ENCODE measurements around the gene TBX1. TPM values are rescaled to one million over a fixed set of nuclear protein-coding genes. Genes with fewer than 3 reads are reported as not detected.

Gene TBX1
- total RNA-seq, 1 experiment from 2014 or later, result 12.8 TPM

DNA sequence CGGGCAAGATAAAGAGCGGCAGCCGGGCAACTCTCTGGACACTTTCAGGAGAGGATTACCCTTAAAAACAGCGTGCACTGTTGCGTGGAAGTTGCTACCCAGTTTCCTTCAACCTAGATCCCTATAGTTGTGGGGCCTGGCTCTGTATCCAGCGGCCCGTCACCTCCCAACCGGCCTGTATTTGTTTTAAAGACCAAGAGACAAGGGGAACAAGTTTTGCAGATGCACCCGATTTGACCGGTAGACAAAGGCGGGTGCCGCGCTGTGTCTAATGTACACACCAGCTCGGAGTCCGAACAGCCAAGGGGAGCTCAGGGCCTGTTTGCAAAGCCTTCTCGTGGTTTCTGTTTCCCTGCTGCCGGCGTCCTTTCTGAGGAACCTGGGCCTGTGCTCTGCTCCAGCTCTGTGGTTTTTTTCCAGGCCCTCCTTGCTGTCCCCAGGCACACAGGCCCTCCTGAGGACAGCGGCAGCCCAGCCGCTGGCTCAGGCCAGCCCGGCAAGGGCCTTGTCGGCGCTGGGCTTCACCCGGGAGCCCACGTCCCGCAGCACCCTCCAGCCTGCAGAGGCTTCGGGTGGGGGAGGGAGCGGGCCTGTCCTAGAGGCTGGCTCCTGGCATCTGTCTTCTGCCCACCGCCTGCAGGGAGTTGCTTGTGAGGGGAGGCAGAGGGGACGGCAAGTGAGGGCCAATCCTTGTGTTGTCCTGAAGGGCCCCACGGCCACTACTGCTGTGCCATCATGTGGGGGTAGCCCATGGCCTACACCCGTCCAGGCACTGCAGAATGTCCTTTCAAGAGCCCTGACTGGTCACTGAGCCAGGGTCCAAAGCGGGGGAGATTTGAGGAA is 1.4 kb downstream of the TBX1 start:
- TF ChIP-seq PRDM15 (CRISPR knock-in tag; IDR thresholded peaks at IDR 0.05) (no peak), ZNF138 (CRISPR knock-in tag; conservative IDR thresholded peaks at IDR 0.05) (no peak), CTCF (IDR thresholded peaks at IDR 0.05) (no peak), USF2 (CRISPR knock-in tag; IDR thresholded peaks at IDR 0.05) (no peak), ZNF232 (CRISPR knock-in tag; IDR thresholded peaks at IDR 0.05) (no peak), HMGA2 (CRISPR knock-in tag; IDR thresholded peaks at IDR 0.05) (no peak)
- TF ChIP-seq, protein P1, sequence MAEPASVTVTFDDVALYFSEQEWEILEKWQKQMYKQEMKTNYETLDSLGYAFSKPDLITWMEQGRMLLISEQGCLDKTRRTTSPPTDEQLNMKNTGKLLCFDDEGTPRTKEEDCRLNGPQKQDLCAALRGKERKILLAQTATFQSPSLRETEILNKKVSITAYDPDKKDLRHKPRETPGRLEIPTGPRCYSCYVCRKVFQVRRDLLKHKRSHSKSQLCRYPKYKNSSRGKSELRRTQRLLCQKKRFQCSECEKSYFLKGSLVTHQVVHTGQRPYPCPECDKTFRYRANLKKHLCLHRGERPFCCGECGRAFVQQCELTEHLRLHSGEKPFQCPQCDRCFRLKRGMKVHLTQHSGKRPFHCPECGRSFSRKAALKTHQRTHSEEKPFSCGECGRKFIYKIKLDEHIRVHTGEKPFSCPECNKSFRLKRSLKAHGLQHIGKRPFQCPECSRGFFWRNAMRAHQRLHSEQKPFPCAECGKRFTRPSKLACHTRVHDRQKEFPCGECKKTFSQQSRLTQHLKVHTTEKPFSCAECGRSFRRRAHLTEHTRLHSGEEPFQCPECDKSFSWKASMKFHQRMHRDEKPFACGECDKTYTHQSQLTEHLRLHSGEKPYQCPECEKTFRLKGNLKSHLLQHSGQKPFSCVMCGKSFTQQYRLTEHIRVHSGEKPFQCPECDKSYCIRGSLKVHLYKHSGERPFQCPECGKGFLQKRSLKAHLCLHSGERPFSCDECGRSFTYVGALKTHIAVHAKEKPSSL (CRISPR knock-in tag; conservative IDR thresholded peaks at IDR 0.05), result no peak
- ATAC-seq (no peak), DNase-seq (ENCODE audit: low spot score) (peak; percentile 37)
- no peaks in the 10 kb centered on the region for H3K36me3 Mint-ChIP-seq
- H3K4me1 Mint-ChIP-seq, result peaks cover 40% of the 10 kb centered on the region
- H3K27ac Mint-ChIP-seq, result peak overlapping the region; percentile 72
- H3K27me3 Mint-ChIP-seq (ENCODE audit: low read depth), result peaks cover 85% of the 10 kb centered on the region
- POLR2A ChIA-PET, result interaction anchor here (0.6 kb wide), 1 partner anchor 197 kb away, joined by 3 read pairs; no protein-coding TSS in a partner anchor
- H3K4me3 Mint-ChIP-seq, result peak overlapping the region; percentile 70
- CTCF ChIA-PET, result interaction anchor here (1.3 to 5.4 kb wide), 7 partner anchors 7 to 201 kb away, joined by 3 to 44 read pairs (median 7); partner anchors contain the start of gene GP1BB
- H3K9me3 Mint-ChIP-seq, result no peaks in the 10 kb centered on the region

- Mint-ChIP-seq H3K27ac (peak overlapping the region; percentile 2; the same call in 1 of the 2 replicates), H3K4me3 (peak overlapping the region; percentile 70), H3K36me3 (no peaks in the 10 kb centered on the region), H3K4me1 (peaks cover 37% of the 10 kb centered on the region), H3K27me3 (ENCODE audit: low read depth) (peaks cover 85% of the 10 kb centered on the region), H3K9me3 (no peaks in the 10 kb centered on the region)
- DNase-seq (ENCODE audit: low spot score), result peak; percentile 33
- ChIA-PET CTCF (interaction anchor here (0.5 to 5.4 kb wide), 9 partner anchors 8 to 813 kb away, joined by 3 to 44 read pairs (median 7); partner anchors contain the start of gene GP1BB), POLR2A (interaction anchor here (0.6 kb wide), 1 partner anchor 196 kb away, joined by 3 read pairs; no protein-coding TSS in a partner anchor)
- no peak for ATAC-seq
- TF ChIP-seq, protein P2, sequence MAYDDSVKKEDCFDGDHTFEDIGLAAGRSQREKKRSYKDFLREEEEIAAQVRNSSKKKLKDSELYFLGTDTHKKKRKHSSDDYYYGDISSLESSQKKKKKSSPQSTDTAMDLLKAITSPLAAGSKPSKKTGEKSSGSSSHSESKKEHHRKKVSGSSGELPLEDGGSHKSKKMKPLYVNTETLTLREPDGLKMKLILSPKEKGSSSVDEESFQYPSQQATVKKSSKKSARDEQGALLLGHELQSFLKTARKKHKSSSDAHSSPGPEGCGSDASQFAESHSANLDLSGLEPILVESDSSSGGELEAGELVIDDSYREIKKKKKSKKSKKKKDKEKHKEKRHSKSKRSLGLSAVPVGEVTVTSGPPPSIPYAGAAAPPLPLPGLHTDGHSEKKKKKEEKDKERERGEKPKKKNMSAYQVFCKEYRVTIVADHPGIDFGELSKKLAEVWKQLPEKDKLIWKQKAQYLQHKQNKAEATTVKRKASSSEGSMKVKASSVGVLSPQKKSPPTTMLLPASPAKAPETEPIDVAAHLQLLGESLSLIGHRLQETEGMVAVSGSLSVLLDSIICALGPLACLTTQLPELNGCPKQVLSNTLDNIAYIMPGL (CRISPR knock-in tag; IDR thresholded peaks at IDR 0.05), result no peak
- TF ChIP-seq TP53 (CRISPR knock-in tag; IDR thresholded peaks at IDR 0.05) (no peak), ZNF121 (CRISPR knock-in tag; IDR thresholded peaks at IDR 0.05) (no peak), TCF7 (CRISPR knock-in tag; IDR thresholded peaks at IDR 0.05; ENCODE audit: low read depth) (no peak), E2F1 (CRISPR knock-in tag; IDR thresholded peaks at IDR 0.05) (no peak), ZBTB21 (CRISPR knock-in tag; IDR thresholded peaks at IDR 0.05; ENCODE audit: borderline replicate concordance) (no peak), AR (CRISPR knock-in tag; IDR thresholded peaks at IDR 0.05) (no peak), NFE2L1 (CRISPR knock-in tag; IDR thresholded peaks at IDR 0.05) (no peak), TEAD4 (CRISPR knock-in tag; IDR thresholded peaks at IDR 0.05) (no peak), ZNF232 (CRISPR knock-in tag; IDR thresholded peaks at IDR 0.05) (no peak), PRRX2 (CRISPR knock-in tag; IDR thresholded peaks at IDR 0.05) (no peak)
Measured at GRCh38 chr22:19762568-19763457, 2.2 kb downstream of the TBX1 start.

Data from WTC11 (cell line).